Left renal pelvis (tissue), 4 donors: Measurements from ENCODE around the gene TULP4. TPM values are rescaled to one million over a fixed set of nuclear protein-coding genes. Genes with fewer than 3 reads are reported as not detected.
"Not testable (repeated sequence)": the region's sequence is repeated elsewhere in the genome, so short reads cannot be mapped to it uniquely, and the experiment has no call there.

Experiments
- DNase-seq, 4 donors: peaks; one replicate each; pipeline ENCODE4 v3.0.0-alpha.2; 2013; ENCODE audit warnings: low read depth in 4 of 4, low spot score in 3 of 4
- polyA plus RNA-seq, 4 donors: library from polyadenylated mRNA; unstranded; fragments of 120-200 nt; gene quantifications; one replicate each; pipeline ENCODE4 v1.2.1, GENCODE V29; 2013; ENCODE audit not compliant: insufficient read length in 4 of 4

TULP4 gene
- polyA plus RNA-seq, 4 donors: 15.0 to 20.5 (median 19.1) TPM

GRCh38 chr6:158387036-158387435 lies 74.8 kb downstream of the TULP4 start:
- DNase-seq: no peak

DNA sequence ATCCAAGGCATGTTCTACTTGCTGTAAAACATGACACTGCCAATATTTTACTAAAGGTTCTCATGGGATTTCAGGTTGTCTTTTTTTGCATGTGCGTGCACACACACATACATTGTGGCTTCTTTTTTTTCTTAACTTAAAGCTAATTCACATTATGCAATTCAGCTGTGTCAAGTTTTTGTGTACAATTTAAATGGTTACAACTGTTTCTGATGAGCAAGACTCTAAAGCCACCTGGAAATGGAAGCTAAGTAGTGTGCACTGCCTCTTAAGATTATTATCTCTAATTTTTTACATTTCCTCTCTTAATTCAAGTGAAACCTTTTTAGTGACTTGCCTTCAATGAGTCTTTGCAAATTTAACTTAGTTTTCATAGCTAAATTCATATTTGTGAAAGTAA lies 75.3 kb downstream of the TULP4 start:
- no peak for DNase-seq

- DNase-seq: no peak
Observed at GRCh38 chr6:158388727-158389126, 76.5 kb downstream of the TULP4 start.

DNA sequence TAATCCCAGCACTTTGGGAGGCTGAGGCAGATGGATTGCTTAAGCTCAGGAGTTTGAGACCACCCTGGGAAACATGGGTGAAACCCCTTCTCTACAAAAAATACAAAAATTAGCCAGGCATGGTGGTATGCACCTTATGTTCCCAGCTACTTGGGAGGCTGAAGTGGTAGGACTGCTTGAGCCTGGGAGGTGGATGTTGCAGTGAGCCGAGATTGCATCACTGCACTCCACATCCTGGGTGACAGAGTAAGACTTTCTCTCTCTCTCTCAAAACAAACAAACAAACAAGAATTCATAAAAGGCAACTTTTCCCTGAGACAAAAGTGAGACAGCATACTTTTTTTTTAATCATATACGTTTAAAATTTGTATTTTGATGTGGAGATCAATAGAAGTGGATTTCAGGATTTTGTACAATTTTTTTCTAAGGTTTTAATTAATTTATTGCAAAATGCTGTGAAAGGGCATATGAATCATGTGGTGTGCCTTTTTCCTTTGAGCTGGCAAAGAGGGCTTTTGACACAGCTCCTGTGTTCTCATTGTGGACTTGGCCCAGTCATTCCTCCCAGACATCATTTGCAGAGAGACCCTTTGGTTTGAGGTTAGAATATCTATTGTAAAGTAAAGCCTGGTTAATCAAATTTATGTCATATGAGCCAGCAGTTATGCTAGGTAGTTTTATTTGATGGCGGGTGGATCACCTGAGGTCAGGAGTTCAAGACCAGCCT lies 77.1 kb downstream of the TULP4 start:
- no peak for DNase-seq

DNA sequence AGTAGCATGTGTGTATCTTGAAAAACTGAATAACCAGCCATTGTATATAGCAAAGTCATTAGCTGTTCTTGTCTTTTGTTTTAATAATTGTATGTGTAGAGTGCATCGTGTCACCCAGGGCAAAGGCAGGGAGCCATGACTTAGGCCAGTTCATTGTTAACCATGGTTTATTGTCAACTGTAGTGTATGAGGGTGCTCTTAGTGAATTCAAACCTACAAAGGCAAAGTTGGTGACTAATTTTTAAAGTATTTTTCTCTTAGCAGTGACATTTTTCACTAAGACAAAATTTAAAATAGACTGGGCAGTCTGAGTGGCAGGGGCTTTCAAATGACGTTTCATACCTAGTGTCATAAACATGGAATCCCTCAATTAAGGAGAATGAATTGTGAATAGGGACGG lies 79.0 kb downstream of the TULP4 start:
- DNase-seq: no peak

DNA sequence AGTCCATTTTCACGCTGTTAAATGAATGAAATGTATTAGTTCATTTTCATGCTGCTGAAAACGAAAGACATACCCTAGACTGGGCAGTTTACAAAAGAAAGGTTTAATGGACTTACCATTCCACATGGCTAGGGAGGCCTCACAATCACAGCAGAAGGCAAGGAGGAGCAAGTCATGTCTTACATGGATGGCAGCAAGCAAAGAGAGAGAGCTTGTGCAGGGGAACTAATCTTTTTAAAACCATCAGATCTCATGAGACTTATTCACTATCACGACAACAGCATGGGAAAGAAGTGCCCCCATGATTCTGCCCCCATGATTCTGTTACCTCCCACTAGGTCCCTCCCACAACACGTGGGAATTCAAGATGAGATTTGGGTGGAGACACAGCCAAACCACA lies 79.7 kb downstream of the TULP4 start:
- DNase-seq: not testable (repeated sequence)

GRCh38 chr6:158396136-158396535 lies 83.9 kb downstream of the TULP4 start:
- DNase-seq: no peak

- no peak for DNase-seq
Observed at GRCh38 chr6:158397578-158397977, 85.3 kb downstream of the TULP4 start.

DNA sequence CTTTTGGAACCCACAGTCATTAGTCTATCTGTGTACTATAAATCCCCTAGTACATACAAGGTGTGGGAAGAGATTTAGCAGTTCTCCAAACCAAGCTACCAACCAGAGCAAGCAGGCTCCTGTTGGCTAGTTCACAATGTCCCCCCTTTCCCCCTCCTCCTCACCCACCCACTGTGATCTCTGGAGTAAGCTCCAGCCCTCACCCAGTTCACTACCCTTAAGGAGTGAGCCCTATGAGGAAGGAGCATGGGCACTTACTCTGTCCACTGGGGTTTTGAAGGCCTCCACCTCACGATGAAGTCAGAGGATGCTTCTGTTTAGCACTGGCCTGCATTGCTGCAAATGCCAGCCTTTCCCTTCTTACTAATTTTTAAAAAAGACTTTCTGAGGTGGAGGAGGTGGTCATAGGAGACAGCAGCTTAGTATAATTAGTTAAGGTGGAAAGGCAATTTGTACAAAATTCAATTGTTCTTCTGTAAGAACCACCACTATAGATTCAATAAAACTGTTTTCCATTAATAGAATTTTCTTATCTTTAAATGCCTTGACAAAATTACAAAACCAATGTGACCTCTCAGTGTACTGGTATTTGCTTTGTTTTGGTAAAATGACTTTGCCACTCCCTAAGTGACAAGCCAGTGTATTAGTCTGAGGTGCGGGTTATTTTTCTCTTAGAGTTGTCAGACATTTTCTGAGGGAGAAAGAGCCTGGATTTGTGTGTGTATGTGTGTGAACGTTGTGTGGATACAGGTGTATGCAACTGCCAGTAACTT lies 86.2 kb downstream of the TULP4 start:
- no peak for DNase-seq

DNA sequence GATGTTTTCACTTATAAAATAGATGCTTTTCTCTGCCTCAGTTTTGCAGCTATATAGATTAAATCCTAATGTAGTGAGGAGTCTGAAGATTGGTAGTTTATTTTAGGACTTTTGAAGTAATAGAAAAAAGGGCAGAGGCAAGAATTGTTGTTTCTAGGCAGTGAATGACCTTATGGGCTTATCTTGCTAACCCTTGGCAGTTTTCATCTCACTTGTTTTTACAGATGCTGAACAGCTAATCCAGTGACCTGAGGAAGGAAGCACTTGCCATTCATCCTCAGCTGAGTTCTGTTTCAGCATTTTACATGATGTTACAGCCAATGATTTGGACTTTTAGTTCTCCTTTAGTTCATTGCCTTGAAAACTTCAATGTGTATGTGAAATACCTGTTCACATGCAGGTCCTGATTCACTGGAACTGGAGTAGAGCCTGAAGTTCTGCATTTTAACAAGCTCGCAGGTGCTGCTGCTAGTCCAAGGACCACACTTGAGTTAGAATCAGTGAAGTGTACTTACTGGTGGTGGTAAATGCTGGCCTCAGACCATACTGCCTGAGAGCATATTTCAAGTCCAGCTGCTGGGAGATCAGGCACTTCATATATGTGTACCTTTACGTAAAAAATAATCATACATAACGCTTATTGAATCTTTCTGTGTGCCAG lies 86.9 kb downstream of the TULP4 start:
- no peak for DNase-seq

DNA sequence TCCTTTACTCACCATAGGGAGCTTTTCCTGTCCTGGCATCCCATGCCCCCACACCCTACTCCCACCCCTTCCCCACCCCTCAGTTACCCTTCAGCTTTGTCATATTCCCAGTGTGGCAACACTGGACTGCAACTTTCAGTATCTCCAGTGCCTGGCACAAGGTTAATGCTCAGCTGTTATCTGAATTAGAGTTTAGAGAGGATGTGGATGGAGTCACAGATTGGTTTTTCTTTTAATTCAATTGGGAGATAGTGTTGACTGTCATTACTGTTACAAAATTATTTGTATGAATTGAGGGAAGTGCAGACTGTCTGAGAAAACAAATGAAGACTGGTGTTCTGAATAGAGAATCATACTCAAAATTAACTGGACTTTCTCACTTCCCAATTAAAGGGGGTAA lies 89.9 kb downstream of the TULP4 start:
- DNase-seq: no peak

DNA sequence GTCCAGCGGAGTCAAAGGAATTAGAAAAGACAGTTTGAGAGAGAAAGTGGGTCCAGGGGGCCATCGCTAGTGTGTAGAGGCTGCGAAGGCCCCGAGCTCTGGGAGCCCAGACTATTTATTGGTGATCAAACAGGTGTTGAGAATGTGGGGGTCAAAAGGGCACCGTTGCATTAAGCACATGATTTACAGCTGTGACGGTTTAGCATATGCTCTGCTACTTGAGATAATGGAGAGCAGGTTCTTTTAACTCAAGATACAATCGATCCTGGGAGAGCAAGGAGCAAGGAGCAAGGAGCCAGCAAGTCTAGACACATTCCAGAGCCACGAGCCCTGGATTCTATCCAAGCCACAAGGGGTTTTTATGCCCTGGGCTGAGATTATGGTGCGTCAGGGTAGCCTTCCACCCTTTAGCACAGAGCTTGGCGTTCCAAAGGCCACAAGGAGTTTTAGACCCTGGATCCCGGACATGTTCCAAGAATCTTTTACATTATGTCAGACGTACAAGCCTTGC lies 93.1 kb downstream of the TULP4 start:
- DNase-seq: not testable (repeated sequence)

- no peak for DNase-seq
Observed at GRCh38 chr6:158405933-158406332, 93.7 kb downstream of the TULP4 start.

DNA sequence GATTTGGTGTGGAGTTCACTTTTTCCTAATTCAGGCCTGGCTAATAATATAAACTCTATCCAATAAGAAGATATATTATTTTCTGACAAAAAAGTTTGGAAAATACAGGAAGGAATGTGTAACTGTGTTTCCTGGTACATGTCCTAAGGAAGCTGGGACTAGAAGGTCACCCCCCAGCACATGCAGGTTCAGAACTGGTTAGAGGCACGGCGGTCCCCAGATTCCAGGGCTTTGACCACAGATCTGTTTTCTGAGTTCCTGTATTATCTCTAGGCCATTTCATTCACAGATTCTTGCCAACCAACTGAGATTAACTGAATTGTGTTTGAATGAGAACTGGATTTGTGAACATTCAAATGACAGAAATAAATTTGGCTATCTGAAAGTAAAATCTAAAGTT lies 94.5 kb downstream of the TULP4 start:
- no peak for DNase-seq

DNA sequence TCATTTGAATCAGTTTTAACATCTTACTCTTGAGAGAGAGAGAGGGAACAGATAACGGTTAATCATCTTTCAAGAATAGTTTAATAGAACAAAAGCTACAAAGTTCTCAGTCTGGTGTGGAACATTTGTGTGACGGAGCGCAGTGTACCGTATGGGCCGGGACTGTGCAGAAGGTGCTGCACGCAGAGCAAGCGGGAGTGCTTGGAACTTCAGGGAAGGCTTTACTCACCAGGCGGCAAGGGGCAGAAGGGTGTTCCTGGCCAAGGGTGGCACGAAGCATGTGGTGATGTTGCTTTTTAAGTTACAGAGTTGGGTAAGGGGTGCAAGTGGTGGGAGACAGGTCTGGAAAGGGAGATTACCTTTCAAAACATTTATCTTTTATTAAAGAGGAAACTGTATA lies 95.7 kb downstream of the TULP4 start:
- no peak for DNase-seq

DNA sequence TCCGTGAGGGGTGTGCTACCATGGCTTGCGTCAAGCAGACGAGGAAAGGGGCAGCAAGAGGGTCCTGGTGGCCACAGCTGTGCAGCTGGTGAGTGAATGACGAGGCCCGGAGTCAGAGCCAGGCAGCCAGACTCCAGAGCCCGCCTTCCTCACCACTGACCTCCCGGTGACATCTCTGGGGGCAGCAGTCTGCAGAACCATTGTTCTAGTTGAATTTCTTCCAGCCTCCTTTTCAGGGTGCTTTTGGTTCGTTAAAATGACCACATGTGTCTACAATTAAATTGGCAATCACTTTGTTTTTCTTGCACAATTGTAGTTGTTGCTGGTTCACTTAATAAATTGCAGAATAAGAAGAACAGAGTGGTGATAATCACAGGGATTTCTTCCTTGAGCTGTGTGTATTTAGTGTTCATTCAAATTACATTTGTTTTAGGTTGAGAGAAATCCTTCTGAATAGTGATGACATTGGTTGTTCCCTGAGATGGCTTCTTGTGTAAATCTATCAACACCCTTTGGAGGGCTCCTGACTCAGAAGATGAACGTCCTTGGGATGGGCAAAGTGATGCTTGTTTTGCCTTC lies 96.4 kb downstream of the TULP4 start:
- no peak for DNase-seq

GRCh38 chr6:158409451-158409850 lies 97.2 kb downstream of the TULP4 start:
- no peak for DNase-seq

DNA sequence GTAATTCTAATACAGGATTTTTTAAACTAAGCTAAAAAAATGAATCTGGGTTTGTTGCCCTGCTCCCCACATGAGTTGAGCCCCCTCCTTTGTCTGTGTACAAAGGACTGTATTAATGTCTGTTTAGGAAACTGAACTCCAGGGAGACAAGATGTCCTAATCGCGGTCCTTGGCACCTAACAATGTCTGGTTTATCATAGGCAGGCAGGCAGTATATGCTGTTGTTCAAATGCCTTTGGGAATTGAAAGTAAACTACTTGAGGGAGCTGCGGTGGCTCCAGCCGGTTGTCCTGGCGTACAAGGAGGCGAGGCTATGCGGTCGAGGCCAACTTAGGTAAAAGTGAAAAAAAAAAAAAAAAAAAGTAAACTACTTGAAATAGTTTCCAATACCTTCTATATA lies 98.5 kb downstream of the TULP4 start:
- no peak for DNase-seq

DNA sequence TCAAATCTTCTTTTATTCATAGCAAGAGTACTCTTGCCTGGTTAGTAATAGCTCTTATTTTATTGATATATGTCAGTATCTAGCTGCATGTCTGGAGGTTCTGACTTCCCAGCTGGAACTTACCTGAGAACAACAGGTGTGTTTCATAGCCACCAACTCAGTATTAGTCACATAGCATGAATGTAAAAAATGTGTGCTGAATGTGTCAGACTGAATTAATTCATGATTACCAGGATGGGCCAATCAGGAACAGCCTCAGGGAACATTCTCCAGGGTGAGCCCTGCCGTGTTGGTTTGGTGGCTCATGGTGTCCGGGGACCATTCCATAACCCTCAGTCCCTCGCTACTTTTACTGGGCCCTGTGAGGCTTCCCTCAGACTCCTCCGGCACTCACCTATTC lies 99.7 kb downstream of the TULP4 start:
- no peak for DNase-seq

- no peak for DNase-seq
Observed at GRCh38 chr6:158413028-158413427, 100.8 kb downstream of the TULP4 start.
